Cardiac fibroblast (primary cell): ENCODE data around the gene THUMPD3.

Experiments used
- DNase-seq, 2 donors: peaks; one replicate each; pipeline versions ENCODE4 v3.0.0 to v3.0.0-alpha.2; 2010; ENCODE audit warnings: low read depth in 2 of 2
- H3K4me3 ChIP-seq, 2 donors: replicated peaks in 1 of 2; 1 replicate in 1 of 2; 2 replicates in 1 of 2; pipeline ENCODE4 v1.5.1; 2011; ENCODE audit warnings: low read depth in 2 of 2, low read length in 2 of 2, mild to moderate bottlenecking in 2 of 2, moderate library complexity in 1 of 2
- TF ChIP-seq, protein P1 (sequence below): IDR thresholded peaks from one replicate; pipeline ENCODE4 v1.5.1; 2011; ENCODE audit warnings: low read depth, mild to moderate bottlenecking, low read length, inconsistent platforms

Gene THUMPD3

DNA sequence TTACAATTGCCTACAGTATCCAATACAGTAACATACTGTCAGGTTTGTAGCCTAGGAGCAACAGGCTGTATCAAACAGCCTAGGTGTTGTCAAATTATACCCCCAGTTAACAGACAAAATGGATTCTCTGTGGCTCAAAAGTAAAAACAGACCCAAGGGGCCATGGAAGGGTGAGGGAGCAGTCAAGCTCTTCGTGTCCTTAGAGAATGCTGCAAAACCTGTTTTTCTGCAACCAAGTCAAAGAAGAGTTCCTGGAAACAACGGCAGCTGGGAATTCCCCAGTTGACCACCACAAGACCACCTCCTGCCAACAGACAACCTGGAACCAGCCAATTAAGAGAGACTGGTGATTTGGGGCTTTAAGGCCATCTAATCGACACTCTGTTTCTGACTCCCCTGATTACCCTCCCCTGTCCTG is 11.1 kb upstream of the THUMPD3 start:
- DNase-seq: no peak
- no peak overlapping the region for H3K4me3 ChIP-seq
- TF ChIP-seq, protein P1, sequence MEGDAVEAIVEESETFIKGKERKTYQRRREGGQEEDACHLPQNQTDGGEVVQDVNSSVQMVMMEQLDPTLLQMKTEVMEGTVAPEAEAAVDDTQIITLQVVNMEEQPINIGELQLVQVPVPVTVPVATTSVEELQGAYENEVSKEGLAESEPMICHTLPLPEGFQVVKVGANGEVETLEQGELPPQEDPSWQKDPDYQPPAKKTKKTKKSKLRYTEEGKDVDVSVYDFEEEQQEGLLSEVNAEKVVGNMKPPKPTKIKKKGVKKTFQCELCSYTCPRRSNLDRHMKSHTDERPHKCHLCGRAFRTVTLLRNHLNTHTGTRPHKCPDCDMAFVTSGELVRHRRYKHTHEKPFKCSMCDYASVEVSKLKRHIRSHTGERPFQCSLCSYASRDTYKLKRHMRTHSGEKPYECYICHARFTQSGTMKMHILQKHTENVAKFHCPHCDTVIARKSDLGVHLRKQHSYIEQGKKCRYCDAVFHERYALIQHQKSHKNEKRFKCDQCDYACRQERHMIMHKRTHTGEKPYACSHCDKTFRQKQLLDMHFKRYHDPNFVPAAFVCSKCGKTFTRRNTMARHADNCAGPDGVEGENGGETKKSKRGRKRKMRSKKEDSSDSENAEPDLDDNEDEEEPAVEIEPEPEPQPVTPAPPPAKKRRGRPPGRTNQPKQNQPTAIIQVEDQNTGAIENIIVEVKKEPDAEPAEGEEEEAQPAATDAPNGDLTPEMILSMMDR: no peak

DNA sequence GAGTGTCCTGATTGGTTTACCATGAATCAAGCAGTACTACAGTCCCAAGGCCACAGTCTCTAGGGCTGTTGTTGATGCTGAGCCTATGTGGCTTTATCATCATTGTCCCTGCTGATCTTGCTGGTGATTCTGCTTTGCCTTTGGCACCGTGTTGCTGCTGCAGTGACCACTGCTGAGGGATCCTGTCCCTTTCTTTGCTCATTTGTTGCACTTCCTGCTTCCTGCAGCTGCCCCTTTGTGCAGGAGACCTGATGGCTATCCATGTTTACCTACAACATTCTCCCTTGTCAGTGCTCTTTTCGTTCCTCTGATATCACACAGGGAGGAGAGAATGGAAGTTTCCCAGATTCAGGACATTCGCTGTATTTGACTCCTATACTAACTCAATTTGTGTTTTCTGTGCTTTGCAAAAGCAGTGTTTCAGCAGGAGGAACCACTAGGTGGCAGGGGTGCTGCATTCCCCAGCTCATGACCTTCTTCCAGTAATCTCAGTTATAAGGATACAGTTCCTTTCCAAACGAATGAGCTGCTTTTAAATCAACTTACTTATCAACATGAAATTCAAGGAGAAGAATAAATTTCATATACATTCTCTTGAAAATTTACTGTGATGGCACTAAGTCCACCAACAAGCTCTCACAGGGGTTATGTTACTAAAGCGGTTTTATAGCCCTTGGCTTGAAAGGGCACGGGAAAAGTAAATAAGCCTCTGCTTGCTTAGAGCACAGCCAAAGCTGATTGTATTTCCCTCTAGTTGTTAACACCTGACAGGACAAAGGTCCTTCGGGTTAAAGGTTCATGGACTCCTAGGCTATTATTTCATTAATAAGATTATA is 9.7 kb upstream of the THUMPD3 start:
- DNase-seq: peak; percentile 79 to 83
- H3K4me3 ChIP-seq: no peak overlapping the region
- TF ChIP-seq, protein P1: peak; percentile 92

DNA sequence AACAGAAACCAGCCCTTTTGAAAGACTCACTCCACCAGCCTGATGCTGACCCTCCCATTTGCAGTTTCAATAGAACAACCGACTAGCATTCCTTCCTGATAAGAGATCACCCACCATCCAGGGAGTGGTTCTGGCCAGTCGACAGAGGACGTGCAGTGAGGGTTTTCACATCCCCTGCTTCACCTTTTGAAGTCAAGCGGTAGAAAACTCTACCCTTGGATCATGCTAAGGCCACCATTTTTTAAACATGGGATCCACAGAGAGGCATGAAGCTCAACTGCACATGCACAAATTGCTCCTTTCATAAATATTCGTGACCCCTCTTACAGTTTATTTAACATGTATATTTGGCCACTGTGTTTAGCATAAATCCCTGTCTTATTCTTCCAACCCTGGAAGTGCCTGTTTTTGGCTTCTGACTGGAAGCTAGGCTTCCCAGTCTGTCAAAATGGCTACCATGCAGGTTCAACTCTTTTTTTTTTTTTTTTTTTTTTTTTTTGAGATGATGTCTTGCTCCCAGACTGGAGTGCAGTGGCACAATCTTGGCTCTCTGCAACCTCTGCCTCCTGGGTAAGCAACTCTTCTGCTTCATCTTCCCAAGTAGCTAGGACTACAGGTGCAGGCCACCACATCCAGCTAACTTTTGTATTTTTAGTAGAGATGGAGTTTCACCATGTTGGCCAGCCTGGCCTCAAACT is 1.0 kb upstream of the THUMPD3 start:
- TF ChIP-seq, protein P1: no peak
- no peak for DNase-seq
- H3K4me3 ChIP-seq: peak overlapping the region in 1 of 2 donors; percentile 69

DNA sequence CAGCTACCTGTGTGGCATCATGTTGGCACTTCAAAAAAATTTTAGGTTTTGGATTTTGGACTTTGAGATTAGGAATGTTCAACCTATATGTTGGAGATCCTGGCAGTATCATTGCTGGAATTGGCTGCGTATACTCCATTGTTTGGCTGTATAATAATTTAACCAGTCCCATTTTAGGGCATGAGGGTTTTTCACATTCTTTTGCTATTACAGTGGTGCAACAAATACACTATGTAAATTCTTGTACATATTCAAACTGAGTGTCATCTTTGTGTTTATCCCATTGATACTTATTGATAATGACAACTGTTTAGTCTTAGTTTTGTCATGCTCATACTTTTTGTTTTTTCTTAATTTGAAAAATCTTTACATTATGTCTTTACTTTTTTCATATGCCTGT is 6.7 kb downstream of the THUMPD3 start:
- no peak for DNase-seq
- no peak overlapping the region for H3K4me3 ChIP-seq
- TF ChIP-seq, protein P1: no peak

DNA sequence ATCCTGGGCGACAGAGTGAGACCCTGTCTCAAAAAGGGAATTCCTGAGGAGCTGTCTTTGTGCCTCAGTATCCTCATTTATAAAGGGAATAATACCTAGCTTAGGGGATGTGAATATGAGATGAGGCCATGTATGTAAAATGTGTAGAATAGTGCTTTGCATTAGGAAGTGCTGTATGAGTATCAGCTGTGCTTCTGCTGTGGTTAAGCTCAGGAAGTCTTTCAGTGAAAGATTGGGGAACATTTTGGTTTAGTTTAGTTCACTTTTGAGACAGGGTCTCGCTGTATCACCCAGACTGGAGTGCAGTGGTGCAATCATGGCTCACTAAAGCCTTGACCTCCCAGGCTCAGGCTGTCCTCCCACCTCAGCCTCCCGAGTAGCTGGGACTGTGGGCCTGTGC is 10.6 kb downstream of the THUMPD3 start:
- TF ChIP-seq, protein P1: no peak
- DNase-seq: no peak
- no peak overlapping the region for H3K4me3 ChIP-seq

DNA sequence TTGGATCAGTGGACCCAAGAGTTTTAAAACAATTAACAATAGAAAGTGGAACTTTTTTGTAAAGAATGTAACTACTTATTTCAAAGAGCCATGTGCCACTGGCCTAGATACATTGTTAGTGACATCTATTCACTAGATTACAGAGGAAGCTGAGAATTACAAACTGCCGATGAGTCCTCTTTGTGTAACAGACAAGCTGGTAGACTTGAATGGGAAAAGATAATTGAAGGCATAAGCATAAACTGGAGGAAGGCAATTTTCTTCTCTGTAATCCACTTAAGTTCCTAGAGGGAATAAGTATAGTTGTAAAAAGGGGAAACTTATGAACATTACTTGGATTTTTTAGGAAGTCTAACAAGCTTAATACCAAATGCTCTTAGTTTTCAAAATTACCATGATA is 15.1 kb downstream of the THUMPD3 start:
- TF ChIP-seq, protein P1: no peak
- H3K4me3 ChIP-seq: no peak overlapping the region
- DNase-seq: no peak
